ENCODE data around the gene PDZRN3.
A peak's percentile ranks its signal among the peaks of the same experiment; 100 is the strongest.

PDZRN3 gene

GRCh38 chr3:73605412-73605811 lies 19.3 kb downstream of the PDZRN3 start:
- H3K4me3 ChIP-seq (ENCODE audit: low read length) = no peak overlapping the region
- DNase-seq (ENCODE audit: low read depth) = peak; percentile 96
- TF ChIP-seq, protein P1, sequence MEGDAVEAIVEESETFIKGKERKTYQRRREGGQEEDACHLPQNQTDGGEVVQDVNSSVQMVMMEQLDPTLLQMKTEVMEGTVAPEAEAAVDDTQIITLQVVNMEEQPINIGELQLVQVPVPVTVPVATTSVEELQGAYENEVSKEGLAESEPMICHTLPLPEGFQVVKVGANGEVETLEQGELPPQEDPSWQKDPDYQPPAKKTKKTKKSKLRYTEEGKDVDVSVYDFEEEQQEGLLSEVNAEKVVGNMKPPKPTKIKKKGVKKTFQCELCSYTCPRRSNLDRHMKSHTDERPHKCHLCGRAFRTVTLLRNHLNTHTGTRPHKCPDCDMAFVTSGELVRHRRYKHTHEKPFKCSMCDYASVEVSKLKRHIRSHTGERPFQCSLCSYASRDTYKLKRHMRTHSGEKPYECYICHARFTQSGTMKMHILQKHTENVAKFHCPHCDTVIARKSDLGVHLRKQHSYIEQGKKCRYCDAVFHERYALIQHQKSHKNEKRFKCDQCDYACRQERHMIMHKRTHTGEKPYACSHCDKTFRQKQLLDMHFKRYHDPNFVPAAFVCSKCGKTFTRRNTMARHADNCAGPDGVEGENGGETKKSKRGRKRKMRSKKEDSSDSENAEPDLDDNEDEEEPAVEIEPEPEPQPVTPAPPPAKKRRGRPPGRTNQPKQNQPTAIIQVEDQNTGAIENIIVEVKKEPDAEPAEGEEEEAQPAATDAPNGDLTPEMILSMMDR (conservative IDR thresholded peaks at IDR 0.05; ENCODE audit: low read length) = no peak

- no peak overlapping the region for H3K4me3 ChIP-seq (ENCODE audit: low read length)
- DNase-seq (ENCODE audit: low read depth) = peak; percentile 81
- TF ChIP-seq, protein P1 (conservative IDR thresholded peaks at IDR 0.05; ENCODE audit: low read length) = no peak
Observed at GRCh38 chr3:73604451-73604850, 20.3 kb downstream of the PDZRN3 start.

DNA sequence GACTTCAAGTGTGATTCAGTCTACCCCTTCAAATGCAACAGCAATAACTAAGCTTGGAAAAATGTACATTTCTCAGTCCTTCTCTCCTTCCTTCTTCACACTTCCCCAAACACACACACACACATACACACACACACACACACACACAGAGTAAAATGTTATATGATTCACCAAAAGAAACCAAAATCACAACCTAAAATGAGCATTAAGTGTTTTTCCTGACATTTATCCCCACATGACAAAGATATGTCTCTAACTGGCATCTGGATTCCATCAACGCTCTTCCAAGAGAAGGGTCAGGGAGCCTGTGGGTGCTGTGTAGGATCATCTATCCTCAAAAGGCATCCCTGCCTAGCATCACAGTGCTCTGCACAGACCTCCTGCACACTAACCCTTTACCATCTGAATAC lies 21.0 kb downstream of the PDZRN3 start:
- TF ChIP-seq, protein P1 (conservative IDR thresholded peaks at IDR 0.05; ENCODE audit: low read length) = no peak
- DNase-seq (ENCODE audit: low read depth) = peak; percentile 87
- no peak overlapping the region for H3K4me3 ChIP-seq (ENCODE audit: low read length)

DNA sequence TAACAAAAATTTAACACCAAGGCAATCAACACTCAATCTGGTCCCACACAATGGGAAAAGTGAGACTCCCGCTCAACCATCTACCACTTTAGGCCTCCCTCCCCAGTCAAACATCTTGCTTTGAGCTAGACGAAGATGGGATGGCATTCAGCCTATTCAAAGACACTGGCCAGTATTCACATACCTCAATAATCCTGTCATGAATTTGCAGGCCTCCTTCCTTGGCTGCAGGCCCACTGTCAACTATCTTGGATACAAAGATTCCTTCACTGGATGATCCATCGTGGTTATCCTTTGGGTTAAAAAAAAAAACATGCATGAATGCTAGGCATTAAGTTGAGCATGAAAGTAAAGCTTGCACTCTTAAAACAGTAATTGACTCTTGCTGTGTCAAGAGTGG lies 22.6 kb downstream of the PDZRN3 start:
- TF ChIP-seq, protein P1 (conservative IDR thresholded peaks at IDR 0.05; ENCODE audit: low read length) = no peak
- no peak overlapping the region for H3K4me3 ChIP-seq (ENCODE audit: low read length)
- DNase-seq (ENCODE audit: low read depth) = peak; percentile 97

- TF ChIP-seq, protein P1 (conservative IDR thresholded peaks at IDR 0.05; ENCODE audit: low read length) = no peak
- no peak for DNase-seq (ENCODE audit: low read depth)
- no peak overlapping the region for H3K4me3 ChIP-seq (ENCODE audit: low read length)
Observed at GRCh38 chr3:73601481-73601880, 23.3 kb downstream of the PDZRN3 start.

DNA sequence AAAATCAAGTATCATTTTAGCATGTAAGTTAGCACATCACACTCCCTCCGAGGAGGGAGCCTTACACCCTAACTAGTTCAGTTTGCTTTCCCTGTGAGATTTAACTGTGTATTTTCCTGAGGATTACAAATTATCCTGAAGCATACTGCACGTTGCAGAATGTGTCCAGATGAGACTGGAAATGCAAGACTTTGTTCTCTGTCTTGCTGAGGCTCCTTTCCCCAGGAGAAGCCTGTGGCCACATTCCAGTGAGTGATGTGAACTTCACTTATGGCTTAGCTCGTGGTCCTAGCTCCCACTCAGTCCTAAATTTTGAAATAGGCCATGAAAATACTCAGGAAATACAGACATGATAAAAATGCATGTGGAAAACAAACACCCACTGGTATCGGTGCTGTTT lies 23.7 kb downstream of the PDZRN3 start:
- no peak overlapping the region for H3K4me3 ChIP-seq (ENCODE audit: low read length)
- TF ChIP-seq, protein P1 (conservative IDR thresholded peaks at IDR 0.05; ENCODE audit: low read length) = no peak
- DNase-seq (ENCODE audit: low read depth) = peak; percentile 66

DNA sequence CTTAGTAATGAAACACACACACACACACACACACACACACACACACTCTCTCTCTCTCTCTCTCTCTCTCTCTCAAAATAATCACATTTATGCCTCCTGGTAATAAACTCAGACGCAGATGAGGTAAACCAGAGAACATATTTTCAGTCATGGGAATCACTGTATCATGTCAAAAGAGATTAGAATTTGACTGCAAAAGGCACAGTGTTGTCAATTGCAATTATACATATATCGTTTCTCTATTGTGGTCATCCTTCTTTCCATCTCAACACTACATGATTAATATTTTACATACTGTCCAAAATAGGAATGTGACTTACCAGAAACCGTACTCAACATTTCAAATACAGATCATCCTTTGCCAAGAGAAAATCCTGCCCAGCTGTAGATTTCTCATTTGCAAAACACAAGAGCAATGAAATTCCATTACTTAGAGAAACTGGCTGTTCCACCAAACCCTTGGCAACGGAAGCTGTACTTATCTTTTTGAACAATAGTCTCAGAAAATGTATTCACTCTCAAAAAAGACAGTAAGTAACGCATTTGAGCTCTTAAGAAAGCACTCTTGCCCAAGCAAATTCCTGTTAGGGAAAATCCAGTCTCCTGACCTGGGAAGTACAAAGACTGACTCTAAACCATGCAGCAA lies 24.3 kb downstream of the PDZRN3 start:
- peak; percentile 96 for DNase-seq (ENCODE audit: low read depth)
- no peak overlapping the region for H3K4me3 ChIP-seq (ENCODE audit: low read length)
- TF ChIP-seq, protein P1 (conservative IDR thresholded peaks at IDR 0.05; ENCODE audit: low read length) = no peak

Measured in AG10803 (cell line).